GM12872 (cell line): Measurements from ENCODE around the gene CARTPT.

Experiments used
- TF ChIP-seq, protein P1 (sequence below): IDR thresholded peaks from 3 replicates; pipeline ENCODE4 v1.5.1; 2011; ENCODE audit warnings: low read depth, mild to moderate bottlenecking, low read length, moderate library complexity; ENCODE audit not compliant: insufficient read depth

CARTPT gene

DNA sequence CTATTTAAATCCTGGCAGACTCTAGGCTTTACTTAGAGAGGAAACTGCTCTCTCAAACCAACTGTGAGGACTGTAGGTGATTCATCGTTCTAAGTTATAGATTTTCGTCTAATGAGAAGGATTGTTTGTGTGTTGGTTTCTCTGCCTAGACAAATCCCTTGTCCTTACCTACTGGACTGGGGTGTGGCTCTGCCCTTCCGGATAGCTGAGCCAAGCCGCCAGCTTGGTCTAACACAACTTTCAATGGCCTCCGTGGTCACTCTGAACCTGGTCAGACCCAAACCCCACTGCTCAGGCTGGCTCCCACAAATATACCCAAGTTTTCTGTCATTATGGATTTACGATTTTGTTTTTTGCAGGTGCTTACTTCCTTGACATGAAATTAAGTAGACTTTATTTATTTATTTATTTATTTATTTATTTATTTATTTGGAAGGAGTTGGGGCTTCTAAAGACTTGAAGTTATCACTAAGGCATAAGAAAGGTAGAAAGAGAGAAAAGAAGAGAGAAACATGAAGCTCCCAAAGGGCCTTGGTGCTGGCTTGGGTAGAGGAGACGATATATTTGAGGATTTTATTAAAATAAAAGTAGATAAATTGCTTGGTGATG is 19.0 kb downstream of the CARTPT start:
- TF ChIP-seq, protein P1, sequence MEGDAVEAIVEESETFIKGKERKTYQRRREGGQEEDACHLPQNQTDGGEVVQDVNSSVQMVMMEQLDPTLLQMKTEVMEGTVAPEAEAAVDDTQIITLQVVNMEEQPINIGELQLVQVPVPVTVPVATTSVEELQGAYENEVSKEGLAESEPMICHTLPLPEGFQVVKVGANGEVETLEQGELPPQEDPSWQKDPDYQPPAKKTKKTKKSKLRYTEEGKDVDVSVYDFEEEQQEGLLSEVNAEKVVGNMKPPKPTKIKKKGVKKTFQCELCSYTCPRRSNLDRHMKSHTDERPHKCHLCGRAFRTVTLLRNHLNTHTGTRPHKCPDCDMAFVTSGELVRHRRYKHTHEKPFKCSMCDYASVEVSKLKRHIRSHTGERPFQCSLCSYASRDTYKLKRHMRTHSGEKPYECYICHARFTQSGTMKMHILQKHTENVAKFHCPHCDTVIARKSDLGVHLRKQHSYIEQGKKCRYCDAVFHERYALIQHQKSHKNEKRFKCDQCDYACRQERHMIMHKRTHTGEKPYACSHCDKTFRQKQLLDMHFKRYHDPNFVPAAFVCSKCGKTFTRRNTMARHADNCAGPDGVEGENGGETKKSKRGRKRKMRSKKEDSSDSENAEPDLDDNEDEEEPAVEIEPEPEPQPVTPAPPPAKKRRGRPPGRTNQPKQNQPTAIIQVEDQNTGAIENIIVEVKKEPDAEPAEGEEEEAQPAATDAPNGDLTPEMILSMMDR = no peak

DNA sequence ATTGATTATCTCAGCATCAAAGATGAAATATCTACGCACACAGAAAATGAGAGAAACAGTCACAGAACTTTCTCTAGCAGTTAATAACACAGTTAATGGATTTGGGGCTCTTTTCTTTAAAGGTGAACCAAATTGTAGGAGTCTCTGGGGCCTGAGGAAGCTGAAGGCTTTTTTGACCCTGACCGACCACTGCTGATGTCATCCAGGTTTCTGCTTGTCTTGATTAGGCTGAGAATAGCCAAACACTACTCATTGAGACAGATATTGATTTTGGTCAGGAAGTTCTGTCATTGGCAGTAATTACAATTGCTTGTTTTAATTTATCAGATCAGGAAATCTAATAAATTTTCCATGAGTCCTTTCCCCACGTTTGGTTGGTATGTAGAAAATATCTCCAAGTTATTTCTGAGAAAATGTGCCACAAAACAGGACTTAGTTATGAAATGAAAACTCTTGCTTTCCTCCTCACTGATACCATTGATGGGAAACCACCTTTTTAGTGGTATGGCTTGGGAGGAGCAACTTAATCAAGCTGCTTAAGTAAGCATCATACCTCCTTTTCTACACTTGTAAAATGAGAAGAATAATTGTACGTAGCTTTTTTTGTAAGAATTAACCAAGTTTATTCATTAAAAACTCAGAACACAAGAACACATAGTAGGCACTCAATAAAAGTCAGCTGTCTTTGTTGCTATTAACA is 19.7 kb downstream of the CARTPT start:
- TF ChIP-seq, protein P1 = no peak

DNA sequence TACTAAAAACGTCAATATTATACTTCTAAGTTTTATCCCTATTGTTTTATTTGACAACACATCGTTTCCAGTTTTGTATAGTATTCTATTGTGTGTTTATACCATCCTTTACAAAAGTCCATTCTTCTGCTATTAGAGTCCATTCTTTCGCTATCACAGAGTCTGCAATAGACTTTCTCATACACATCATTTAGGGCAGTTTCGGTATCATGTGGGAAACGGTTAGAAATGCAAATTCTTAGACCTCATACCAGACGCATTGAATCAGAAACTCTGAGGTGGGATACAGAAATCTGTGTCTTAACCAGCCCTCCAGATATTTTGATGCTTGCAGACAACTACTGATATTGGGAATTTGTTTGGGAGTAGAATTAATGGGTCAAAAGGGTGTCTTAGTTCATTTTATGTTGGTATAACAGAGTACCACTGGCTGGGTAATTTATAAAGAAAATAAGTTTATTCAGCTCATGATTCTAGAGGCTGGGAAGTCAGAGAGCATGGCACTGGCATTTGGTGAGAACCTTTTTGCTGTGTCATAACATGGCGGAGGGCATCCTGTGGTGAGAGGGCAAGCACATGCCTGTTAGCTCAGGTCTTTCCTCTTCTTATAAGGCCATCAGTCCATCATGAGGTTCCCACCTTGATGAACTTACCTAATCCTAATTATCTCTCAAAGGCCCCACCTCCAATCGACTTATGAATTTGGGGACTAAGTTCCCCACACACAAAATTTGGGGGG is 21.1 kb downstream of the CARTPT start:
- TF ChIP-seq, protein P1 = no peak

DNA sequence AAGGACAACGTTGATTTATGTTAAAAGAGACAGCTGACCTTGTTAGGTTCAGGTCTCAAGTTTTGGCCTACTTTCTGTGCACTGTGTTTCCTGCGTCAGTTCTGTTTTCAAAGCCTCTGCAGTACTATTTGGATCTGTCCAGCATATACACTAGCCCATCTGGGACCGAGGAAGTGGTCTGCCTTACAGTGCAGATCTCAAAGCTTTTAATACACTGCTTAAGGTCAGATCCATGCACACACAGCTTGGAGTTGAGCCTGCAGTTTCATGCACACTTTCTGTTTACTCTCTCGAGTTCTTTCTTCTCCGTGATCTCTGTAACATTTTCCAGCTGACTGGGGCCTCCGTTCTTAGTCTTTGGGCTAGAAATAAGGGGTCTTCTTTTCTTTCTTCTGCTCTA is 24.1 kb downstream of the CARTPT start:
- TF ChIP-seq, protein P1 = no peak

DNA sequence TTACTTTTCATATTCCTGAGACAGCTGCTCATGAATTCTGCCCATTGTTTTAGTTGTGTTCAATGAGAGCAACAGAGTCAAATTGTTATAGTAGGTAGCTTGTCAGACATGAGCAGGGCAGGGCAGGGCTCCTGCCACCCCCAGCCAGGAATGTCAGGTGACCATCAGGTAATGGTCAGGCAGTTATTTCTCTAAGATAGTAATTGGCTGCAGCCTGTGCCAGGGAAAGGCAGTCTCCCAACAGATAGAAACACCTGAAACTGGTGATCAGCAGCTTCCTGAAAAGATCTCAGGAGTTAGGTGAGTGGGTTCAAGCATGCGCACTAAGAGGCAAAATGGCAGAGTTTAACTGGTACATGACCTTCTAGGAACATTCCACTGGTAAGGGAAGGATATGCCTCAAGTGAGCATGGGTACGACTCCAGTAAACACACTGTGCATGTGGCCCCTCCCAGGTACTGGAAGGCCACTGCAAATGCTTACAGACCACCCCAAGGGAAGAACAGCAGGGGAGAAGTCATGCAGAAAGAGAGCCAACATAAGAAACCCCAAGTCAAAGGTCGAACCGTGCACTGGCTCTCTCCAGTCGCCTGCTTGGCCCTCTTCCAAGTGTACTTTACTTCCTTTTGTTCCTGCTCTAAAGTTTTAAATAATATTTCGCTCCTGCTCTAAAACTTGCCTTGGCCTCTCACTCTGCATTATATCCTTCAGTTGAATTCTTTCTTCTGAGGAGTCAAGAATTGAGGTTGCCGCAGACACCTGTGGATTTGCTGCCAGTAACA is 25.1 kb downstream of the CARTPT start:
- TF ChIP-seq, protein P1 = no peak

DNA sequence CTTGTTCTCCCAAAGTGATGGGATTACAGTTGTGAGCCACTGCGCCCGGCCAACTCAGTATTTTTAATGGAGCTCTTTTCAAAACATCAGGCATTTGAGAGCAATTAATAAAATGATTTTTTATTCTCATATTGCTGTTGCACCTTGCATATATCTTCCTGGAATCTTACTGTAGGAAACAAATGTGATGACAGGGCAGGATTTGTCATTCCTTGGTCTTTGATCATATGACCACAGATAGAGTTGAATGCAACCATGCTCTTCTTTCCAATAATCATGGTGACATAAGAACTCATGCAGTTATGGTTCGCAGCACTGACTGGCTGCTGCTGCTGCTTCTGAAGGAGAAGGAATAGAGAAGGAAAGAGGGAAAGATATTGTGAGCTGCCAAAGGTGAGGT is 28.1 kb downstream of the CARTPT start:
- TF ChIP-seq, protein P1 = no peak

DNA sequence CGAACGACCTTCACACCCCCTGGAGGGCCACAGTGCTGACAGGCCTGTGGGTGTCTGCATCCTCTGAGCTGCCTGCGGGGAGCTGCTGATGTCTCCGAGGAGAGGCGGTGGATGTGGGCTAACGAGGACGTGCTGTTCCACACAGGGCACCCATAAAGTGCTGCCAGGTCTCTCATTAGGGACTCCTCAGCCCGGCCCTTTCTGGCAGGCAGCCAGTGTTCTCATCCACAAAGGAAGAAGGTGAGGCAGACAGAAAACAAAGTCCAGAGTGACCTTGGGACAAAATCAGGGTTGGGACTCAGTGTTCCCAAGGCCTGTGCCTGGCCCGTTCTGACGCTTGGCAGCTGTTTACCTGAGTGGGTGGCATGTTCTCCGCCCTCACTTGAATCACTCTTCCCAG is 29.3 kb downstream of the CARTPT start:
- TF ChIP-seq, protein P1 = no peak
